ACC112 (cell line): ENCODE measurements around the gene PROSER1.
"Not testable (repeated sequence)": the region's sequence is repeated elsewhere in the genome, so short reads cannot be mapped to it uniquely, and the experiment has no call there.

Experiments used
- H2AFZ ChIP-seq: fragments of 200-600 bp; sonication (generic); one replicate; pipeline ENCODE4 v1.6.0; 2017; ENCODE audit warnings: antibody characterized with exemption, low read length; ENCODE audit not compliant: unreplicated experiment
- H3K27ac ChIP-seq: fragments of 200-600 bp; sonication (generic); 2 replicates; pipeline ENCODE4 v1.5.1; 2014; ENCODE audit warnings: low read depth, mild to moderate bottlenecking, antibody characterized with exemption, low read length, moderate library complexity
- H3K27me3 ChIP-seq: fragments of 200-600 bp; sonication (generic); 2 replicates; pipeline ENCODE4 v1.6.1; 2014; ENCODE audit warnings: mild to moderate bottlenecking, antibody characterized with exemption, low read length, moderate library complexity, mixed read lengths; ENCODE audit not compliant: insufficient read depth
- H3K36me3 ChIP-seq: fragments of 200-600 bp; sonication (generic); 2 replicates; pipeline ENCODE4 v1.6.1; 2016; ENCODE audit warnings: mild to moderate bottlenecking, antibody characterized with exemption, low read length, moderate library complexity, mixed read lengths; ENCODE audit not compliant: insufficient read depth
- H3K4me1 ChIP-seq: fragments of 200-600 bp; sonication (generic); one replicate; pipeline ENCODE4 v1.6.1; 2016; ENCODE audit warnings: low read length, mixed read lengths; ENCODE audit not compliant: insufficient read depth, unreplicated experiment, control insufficient read depth
- H3K4me3 ChIP-seq: fragments of 200-600 bp; sonication (generic); 2 replicates; pipeline ENCODE4 v1.5.1; 2014; ENCODE audit warnings: mild to moderate bottlenecking, low read depth, low read length
- H3K79me2 ChIP-seq: fragments of 200-600 bp; sonication (generic); one replicate; pipeline ENCODE4 v1.6.0; 2016; ENCODE audit warnings: low read length; ENCODE audit not compliant: control insufficient read depth, unreplicated experiment, insufficient read depth

Gene PROSER1

DNA sequence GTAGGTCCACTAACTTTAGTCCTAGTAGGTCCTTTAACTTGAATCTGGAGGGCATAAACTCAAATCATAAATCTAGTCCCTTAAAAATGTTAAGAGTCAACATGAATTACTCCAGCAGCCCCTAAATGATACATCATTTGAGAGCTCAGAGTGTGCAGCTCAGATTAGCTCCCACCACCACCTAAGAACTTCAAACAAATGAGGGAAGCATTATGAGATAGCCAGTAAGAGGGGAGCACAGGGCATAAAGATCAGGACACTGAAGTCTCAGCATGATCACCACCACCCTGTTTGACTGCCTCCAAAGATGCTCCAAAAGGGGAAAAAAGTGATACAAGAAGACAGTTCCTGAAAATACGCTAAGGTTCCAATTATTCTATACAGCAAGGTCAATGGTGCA, 5.7 kb downstream of the PROSER1 start:
- Histone ChIP-seq H3K27me3 (no peaks in the 10 kb centered on the region), H3K4me3 (no peak overlapping the region), H3K27ac (no peak overlapping the region), H3K36me3 (no peaks in the 10 kb centered on the region), H3K79me2 (peaks cover 40% of the 10 kb centered on the region), H2AFZ (no peak overlapping the region), H3K4me1 (peaks cover 8% of the 10 kb centered on the region)

DNA sequence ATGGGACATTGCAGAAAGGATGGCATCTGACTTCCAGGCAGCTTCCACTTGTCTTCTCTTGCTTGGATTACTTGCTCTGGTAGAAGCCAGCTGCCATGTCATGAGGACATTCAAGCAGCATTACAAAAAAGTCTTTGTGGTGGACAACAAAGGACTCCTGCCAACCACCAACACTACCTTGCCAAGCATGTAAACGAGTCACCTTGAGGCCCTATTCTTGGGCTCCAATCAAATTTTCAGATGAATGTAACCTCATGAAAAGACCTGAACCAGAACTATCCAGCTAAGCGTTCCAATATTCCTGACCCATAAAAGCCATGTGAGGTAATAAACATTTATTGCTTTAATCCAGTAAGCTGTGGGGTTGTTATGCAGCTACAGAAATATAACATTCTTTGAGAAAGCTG, 12.5 kb downstream of the PROSER1 start:
- H3K27ac ChIP-seq, result no peak overlapping the region
- H2AFZ ChIP-seq, result no peak overlapping the region
- H3K4me3 ChIP-seq, result no peak overlapping the region
- no peaks in the 10 kb centered on the region for H3K79me2 ChIP-seq
- peaks cover 8% of the 10 kb centered on the region; the same call in 1 of the 2 replicates for H3K36me3 ChIP-seq
- H3K4me1 ChIP-seq, result no peaks in the 10 kb centered on the region
- H3K27me3 ChIP-seq, result no peaks in the 10 kb centered on the region

DNA sequence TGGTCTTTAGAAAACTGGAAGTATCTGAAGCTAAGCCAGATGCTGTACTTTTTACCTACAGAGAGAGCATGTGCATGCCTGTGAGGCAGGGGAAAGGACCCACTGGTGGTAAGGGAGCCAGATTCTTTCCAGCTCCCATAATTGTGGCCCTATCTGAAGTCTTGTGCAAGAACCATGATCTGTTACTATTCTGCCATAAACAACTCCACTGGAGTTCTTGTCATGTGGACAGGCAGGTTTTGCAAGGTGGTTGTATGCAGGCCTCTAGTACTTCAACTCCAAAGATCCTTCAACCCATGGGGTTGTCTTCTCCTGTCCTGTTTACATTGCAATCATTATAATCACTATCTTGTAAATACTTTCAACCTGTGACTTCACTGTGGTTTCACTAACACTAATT, 14.1 kb downstream of the PROSER1 start:
- H2AFZ ChIP-seq, result no peak overlapping the region
- H3K4me1 ChIP-seq, result no peaks in the 10 kb centered on the region
- H3K79me2 ChIP-seq, result no peaks in the 10 kb centered on the region
- H3K27ac ChIP-seq, result no peak overlapping the region
- peaks cover 8% of the 10 kb centered on the region; the same call in 1 of the 2 replicates for H3K36me3 ChIP-seq
- no peak overlapping the region for H3K4me3 ChIP-seq
- H3K27me3 ChIP-seq, result no peaks in the 10 kb centered on the region

DNA sequence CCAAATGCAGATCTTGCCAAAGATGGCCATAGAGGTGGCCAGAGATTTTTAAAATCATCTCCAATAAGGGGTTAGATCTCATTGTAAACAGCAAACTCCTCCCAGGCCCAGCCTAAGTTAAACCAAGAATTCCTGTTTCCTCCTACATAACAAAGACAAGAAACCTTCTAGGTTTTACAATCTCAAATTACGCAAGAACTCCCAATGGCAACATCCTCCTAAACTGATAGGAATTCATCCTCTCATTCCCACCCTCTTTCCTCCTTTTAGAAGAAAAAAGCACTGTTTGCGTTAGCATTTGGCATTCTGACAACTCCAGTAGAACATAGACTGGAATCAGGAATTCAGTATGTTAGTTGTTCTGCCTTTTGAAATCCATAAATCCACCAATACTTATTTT, 14.6 kb downstream of the PROSER1 start:
- Histone ChIP-seq H2AFZ (no peak overlapping the region), H3K4me1 (no peaks in the 10 kb centered on the region), H3K79me2 (no peaks in the 10 kb centered on the region), H3K27ac (no peak overlapping the region), H3K36me3 (peaks cover 8% of the 10 kb centered on the region; the same call in 1 of the 2 replicates), H3K4me3 (no peak overlapping the region), H3K27me3 (no peaks in the 10 kb centered on the region)

DNA sequence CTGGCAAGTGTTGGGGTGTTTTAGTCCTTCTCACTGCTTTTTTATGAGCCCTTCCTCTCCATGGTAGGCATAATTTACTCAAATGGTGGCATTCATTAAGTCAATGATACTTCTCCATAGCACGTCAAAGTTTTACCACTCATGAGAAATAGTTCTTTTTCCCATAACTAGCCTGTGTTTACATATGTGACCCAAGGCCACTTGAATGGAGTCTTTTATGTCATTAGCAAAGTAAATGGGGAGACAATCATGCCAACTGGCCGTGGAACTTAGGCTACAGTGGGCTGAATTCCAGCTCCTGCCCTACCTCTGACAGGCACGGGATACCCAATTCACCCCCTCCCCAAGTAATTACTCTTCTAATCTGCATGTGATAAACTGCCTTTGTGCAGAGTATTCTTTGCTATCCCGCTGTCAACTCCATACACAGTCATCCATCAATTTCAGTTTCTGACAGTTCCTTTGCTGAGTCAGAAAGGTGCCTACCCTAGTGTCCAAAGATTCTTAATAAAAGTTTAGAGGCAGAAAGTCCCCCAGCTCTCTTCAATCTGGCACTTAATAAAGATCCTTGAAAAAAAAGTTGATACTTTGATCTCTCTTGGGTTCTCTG, 16.9 kb downstream of the PROSER1 start:
- H3K4me1 ChIP-seq, result no peaks in the 10 kb centered on the region
- H3K4me3 ChIP-seq, result no peak overlapping the region
- no peaks in the 10 kb centered on the region for H3K27me3 ChIP-seq
- H3K27ac ChIP-seq, result no peak overlapping the region
- peaks cover 14% of the 10 kb centered on the region for H3K36me3 ChIP-seq
- no peaks in the 10 kb centered on the region for H3K79me2 ChIP-seq
- H2AFZ ChIP-seq, result no peak overlapping the region

DNA sequence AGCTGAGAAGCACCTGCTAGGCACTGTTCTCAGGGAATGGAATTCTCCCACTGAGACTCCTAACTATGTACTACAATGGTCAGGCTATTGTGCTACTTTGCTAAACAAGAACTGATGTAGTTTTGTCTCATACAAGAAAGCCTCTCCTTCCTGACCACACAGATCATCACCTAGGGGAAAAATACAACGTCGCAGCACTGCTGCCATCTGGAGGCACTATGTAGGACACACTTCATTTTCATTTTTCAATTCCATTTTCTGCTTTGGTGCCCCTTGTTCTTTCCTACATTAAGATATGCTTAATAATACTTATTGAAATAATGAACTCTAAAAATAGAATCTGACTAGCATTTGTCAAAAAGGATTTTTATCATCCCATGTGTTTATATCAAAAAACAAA, 21.1 kb downstream of the PROSER1 start:
- no peak overlapping the region for H2AFZ ChIP-seq
- peaks cover 13% of the 10 kb centered on the region; the same call in 1 of the 2 replicates for H3K36me3 ChIP-seq
- no peak overlapping the region for H3K4me3 ChIP-seq
- no peaks in the 10 kb centered on the region for H3K4me1 ChIP-seq
- H3K27ac ChIP-seq, result no peak overlapping the region
- no peaks in the 10 kb centered on the region for H3K79me2 ChIP-seq
- H3K27me3 ChIP-seq, result no peaks in the 10 kb centered on the region

DNA sequence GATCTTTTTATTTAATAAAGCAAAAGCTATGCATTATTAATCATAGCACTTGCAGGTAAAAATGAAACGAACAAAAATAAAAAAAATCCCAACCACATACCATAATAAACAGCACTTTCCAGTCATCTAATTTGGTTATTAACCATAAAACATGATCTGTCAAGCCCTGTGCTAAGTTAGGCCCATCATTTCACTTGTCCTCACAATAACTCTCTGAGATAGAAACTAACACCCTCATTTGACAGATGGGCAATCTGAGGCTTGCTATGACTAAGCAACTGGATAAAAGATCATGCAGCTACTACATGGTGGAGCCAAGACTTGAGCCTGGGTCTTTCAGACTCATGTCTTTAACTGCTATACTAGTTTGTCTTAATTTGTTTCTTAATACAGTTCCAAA, 21.8 kb downstream of the PROSER1 start:
- Histone ChIP-seq H3K36me3 (peaks cover 13% of the 10 kb centered on the region; the same call in 1 of the 2 replicates), H2AFZ (no peak overlapping the region), H3K4me3 (no peak overlapping the region), H3K4me1 (no peaks in the 10 kb centered on the region), H3K79me2 (no peaks in the 10 kb centered on the region), H3K27me3 (no peaks in the 10 kb centered on the region), H3K27ac (no peak overlapping the region)

DNA sequence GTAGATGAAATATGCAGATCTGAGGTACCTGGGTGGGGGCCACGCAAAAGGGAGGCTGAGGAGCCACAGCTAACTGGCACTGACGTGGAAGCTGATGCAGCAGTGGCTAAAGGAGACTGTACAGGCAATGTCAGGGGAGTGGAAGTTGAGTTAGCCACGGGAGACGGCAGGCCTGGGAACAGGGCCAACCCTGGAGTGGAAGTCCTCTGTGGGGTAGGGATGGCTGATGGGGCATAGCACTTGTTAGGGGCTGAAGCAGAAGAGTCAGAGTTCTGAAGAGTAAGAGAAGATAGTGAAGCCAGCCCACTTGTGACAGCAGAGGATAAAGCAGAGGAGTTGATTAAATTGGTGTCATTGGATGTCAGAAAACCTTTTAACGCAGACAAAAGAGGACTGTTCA, 24.4 kb downstream of the PROSER1 start:
- H3K27ac ChIP-seq, result no peak overlapping the region
- no peak overlapping the region for H3K4me3 ChIP-seq
- H3K4me1 ChIP-seq, result no peaks in the 10 kb centered on the region
- H3K36me3 ChIP-seq, result peaks cover 19% of the 10 kb centered on the region; the same call in 1 of the 2 replicates
- H2AFZ ChIP-seq, result no peak overlapping the region
- no peaks in the 10 kb centered on the region for H3K79me2 ChIP-seq
- no peaks in the 10 kb centered on the region for H3K27me3 ChIP-seq

DNA sequence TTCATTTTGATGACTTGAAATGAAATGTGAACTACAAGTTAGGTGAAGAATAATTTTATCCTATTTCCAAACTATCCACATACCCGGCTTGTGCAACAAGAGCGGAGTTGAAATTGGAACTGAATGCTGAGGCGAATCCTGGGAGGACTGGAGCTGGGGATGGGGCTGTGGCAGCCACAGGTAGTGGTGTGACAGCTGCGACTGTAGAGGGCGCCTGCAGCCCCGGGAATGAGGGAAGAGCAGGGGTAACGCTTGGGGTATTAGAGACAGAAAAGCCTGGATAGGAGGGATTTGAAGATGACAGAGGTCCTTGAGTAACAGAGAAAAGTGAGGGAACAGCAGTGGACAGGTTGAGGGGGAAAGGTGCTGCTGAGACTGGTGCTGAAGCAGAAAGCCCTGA, 25.3 kb downstream of the PROSER1 start:
- Histone ChIP-seq H3K27me3 (no peaks in the 10 kb centered on the region), H3K4me3 (no peak overlapping the region), H2AFZ (no peak overlapping the region), H3K4me1 (no peaks in the 10 kb centered on the region), H3K27ac (no peak overlapping the region), H3K36me3 (peaks cover 16% of the 10 kb centered on the region; the same call in 1 of the 2 replicates), H3K79me2 (no peaks in the 10 kb centered on the region)

DNA sequence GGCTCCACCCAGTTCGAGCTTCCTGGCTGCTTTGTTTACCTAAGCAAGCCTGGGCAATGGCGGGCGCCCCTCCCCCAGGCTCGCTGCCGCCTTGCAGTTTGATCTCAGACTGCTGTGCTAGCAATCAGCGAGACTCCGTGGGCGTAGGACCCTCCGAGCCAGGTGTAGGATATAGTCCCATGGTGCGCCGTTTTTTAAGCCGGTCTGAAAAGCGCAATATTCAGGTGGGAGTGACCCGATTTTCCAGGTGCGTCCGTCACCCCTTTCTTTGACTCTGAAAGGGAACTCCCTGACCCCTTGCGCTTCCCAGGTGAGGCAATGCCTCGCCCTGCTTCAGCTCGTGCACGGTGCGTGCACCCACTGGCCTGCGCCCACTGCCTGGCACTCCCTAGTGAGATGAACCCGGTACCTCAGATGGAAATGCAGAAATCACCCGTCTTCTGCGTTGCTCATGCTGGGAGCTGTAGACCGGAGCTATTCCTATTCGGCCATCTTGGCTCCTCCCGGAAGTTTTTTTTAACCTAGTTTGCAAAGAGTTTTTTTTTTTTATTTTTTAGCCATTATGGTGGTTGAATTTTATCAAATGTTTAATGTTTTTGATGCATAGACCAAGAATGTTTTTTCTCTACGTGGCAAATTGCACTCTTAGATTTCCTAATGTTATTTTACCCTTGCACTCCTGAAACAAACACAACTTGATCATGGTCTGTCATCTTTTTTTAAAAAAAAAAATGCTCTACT, 31.3 kb downstream of the PROSER1 start:
- not testable (repeated sequence) for H3K79me2 ChIP-seq, H3K27ac ChIP-seq, H3K27me3 ChIP-seq, H3K36me3 ChIP-seq, H2AFZ ChIP-seq, H3K4me1 ChIP-seq, H3K4me3 ChIP-seq

DNA sequence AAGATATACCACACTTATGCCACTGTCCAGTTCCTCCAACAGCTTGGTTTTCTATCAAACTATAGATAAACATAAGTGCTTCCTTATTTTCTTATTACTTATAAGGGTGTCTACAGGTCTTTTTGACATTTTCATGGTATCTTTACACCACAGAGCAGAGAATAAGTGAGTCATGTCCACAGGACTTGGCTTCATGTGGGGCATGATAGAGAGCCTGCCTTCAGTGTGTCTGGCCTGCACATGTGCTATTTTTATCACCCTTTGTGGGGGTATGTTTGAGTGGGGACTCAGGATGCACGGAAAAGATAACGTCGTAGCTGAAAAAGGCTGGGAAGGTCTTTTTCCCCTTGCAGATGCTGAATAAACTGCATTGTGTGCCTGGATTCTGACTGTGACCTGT, 39.1 kb downstream of the PROSER1 start:
- H3K27ac ChIP-seq, result no peak overlapping the region
- no peaks in the 10 kb centered on the region for H3K79me2 ChIP-seq
- no peak overlapping the region for H3K4me3 ChIP-seq
- H3K4me1 ChIP-seq, result no peaks in the 10 kb centered on the region
- H2AFZ ChIP-seq, result no peak overlapping the region
- no peaks in the 10 kb centered on the region for H3K36me3 ChIP-seq
- H3K27me3 ChIP-seq, result no peaks in the 10 kb centered on the region
